K562 (cell line): ENCODE results near the gene SEBOX. TPM values are rescaled to one million over a fixed set of nuclear protein-coding genes. Genes with fewer than 3 reads are reported as not detected.

Experiments
- BCOR ChIP-seq: fragments of 450-650 bp; IDR thresholded peaks from 2 replicates; pipeline ENCODE4 v1.6.1; 2016
- CSDE1 ChIP-seq, 2 experiments: fragments of 450-650 bp; IDR thresholded peaks; 2 replicates each; pipeline ENCODE4 v1.6.1; 2016; ENCODE audit warnings: mild to moderate bottlenecking in 1 of 2
- DMBX1 ChIP-seq: fragments of 250-450 bp; sonication (Bioruptor Pico); IDR thresholded peaks from 2 replicates; pipeline ENCODE4 v1.8.0; 2022; ENCODE audit warnings: inconsistent platforms, mild to moderate bottlenecking, moderate library complexity, borderline replicate concordance
- E4F1 ChIP-seq: fragments of 250-450 bp; sonication (Bioruptor Pico); IDR thresholded peaks from 2 replicates; pipeline ENCODE4 v1.5.0; 2021; ENCODE audit warnings: mild to moderate bottlenecking, borderline replicate concordance
- EHMT2 ChIP-seq: fragments of 450-650 bp; IDR thresholded peaks from 2 replicates; pipeline ENCODE4 v1.6.1; 2018; ENCODE audit warnings: antibody characterized with exemption
- HMBOX1 ChIP-seq: sonication (generic); IDR thresholded peaks from 2 replicates; pipeline ENCODE4 v1.6.1; 2016
- NR2C2 ChIP-seq, 2 experiments: fragments of 200-800 bp in 1 of 2; sonication (Bioruptor generic) in 1 of 2; sonication (generic) in 1 of 2; formaldehyde crosslinking in 1 of 2; IDR thresholded peaks; 2 replicates each; pipeline versions ENCODE4 v1.6.1 to v1.8.0; 2016 to 2022; ENCODE audit warnings: mild to moderate bottlenecking in 1 of 2, missing compliant biosample characterization in 1 of 2, missing genetic modification characterization in 1 of 2, missing genetic modification reagents in 1 of 2
- NRF1 ChIP-seq, 2 experiments: fragments of 450-650 bp; IDR thresholded peaks in 1 of 2; conservative IDR thresholded peaks in 1 of 2; 2 replicates each; pipeline ENCODE4 v1.6.1; 2014; ENCODE audit warnings: mild to moderate bottlenecking in 2 of 2
- PBX2 ChIP-seq, 2 experiments: IDR thresholded peaks in 1 of 2; conservative IDR thresholded peaks in 1 of 2; 2 replicates each; pipeline ENCODE4 v1.6.1; 2016; ENCODE audit warnings: low read depth in 2 of 2, mild to moderate bottlenecking in 1 of 2, missing compliant biosample characterization in 1 of 2, missing genetic modification characterization in 1 of 2, moderate library complexity in 1 of 2
- PKNOX1 ChIP-seq: fragments of 450-650 bp; IDR thresholded peaks from 2 replicates; pipeline ENCODE4 v1.6.1; 2016
- PREB ChIP-seq: sonication (generic); formaldehyde crosslinking; IDR thresholded peaks from 2 replicates; pipeline ENCODE4 v1.8.1; 2023; ENCODE audit warnings: mild to moderate bottlenecking, missing genetic modification reagents
- RBM25 ChIP-seq: fragments of 200-400 bp; formaldehyde crosslinking; IDR thresholded peaks from 2 replicates; pipeline ENCODE4 v1.6.1; 2018; ENCODE audit warnings: low read length, low read depth, moderate library complexity; ENCODE audit not compliant: severe bottlenecking
- SAFB2 ChIP-seq: fragments of 200-400 bp; formaldehyde crosslinking; IDR thresholded peaks from 2 replicates; pipeline ENCODE4 v1.6.1; 2018; ENCODE audit warnings: borderline replicate concordance, low read length, low read depth, moderate library complexity; ENCODE audit not compliant: severe bottlenecking
- TARDBP ChIP-seq: fragments of 450-650 bp; IDR thresholded peaks from 2 replicates; pipeline ENCODE4 v1.6.1; 2016
- ZBTB17 ChIP-seq: fragments of 450-650 bp; formaldehyde crosslinking; IDR thresholded peaks from 2 replicates; pipeline ENCODE4 v1.4.0; 2020; ENCODE audit warnings: mild to moderate bottlenecking
- ZNF121 ChIP-seq: sonication (generic); formaldehyde crosslinking; conservative IDR thresholded peaks from 2 replicates; pipeline ENCODE4 v1.8.0; 2022; ENCODE audit warnings: missing genetic modification reagents
- polyA plus RNA-seq, 8 experiments: library from polyadenylated mRNA; depleted of rRNA in 4 of 8; stranded (reverse) in 5 of 8; unstranded in 3 of 8; fragments of >200 nt; fragmentation: Nextera tagmentation in 2 of 8; fragmentation: Illumina TruSeq in 1 of 8; extraction: Ambion mirVana in 2 of 8; extraction: Trizol in 1 of 8; gene quantifications; 2 replicates each; pipeline versions ENCODE4 v1.2.1 to v1.2.3, GENCODE V29; 2011 to 2014; ENCODE audit warnings: inconsistent platforms in 1 of 8, missing spikeins in 1 of 8
- total RNA-seq, 7 experiments: library from RNA; depleted of rRNA in 6 of 7; stranded (reverse); fragments of >200 nt in 6 of 7; fragmentation: Illumina TruSeq in 2 of 7; extraction: Trizol in 2 of 7; gene quantifications; 2 replicates each; pipeline versions ENCODE4 v1.2.1 to v1.2.3, GENCODE V29; 2011 to 2021; ENCODE audit warnings: low replicate concordance in 1 of 7

Gene SEBOX
- total and polyA plus RNA-seq, 9 of the 15 experiments (the other 6 are each of a cell fraction or from before 2014, with no cell fraction given), result not detected

DNA sequence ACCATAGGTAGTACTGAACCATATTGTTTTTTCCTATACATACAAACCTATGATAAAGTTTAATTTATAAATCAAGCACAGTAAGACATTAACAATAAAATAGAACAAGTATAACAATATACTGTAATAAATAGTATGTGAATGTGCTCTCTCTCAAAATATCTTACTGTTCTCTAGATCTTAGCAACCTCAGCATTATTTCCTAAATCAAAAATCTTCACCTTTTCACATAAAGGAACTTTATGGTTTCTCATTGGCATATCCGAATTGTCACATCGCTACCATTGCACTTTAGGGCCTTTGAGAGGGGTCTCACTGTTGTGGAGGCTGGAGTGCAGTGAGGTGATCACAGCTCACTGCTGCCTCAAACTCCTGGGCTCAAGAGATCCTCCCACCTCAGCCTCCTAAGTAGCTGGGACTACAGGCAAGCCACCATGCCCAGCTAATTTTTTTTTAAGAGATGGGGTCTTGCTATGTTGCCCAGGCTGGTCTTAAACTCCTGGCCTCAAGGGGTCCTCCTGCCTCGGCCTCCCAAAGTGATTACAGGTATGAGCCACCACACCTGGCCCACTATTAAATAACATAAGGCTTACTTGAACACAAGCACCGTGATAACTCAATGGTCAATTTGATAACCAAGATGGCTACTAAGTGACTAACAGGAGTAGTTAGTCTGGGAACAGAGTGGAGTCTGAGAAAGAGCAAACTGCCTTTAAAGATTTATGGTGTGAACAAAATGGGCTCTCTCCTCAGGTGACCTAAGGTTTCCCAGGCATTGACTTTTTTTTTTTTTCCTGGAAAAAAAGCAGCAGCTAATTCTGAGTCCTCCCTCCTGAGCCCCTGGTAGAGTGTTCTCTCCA is 48.9 kb downstream of the SEBOX start (continued):
- TF ChIP-seq EHMT2 (no peak), PKNOX1 (peak; percentile 66), NRF1 (conservative IDR thresholded peaks at IDR 0.05 in 1 of 2, IDR thresholded peaks at IDR 0.05 in 1 of 2) (no peak), RBM25 (peak; percentile 58), CSDE1 (IDR thresholded peaks at IDR 0.05) (no peak), E4F1 (CRISPR knock-in tag) (no peak), ZNF121 (CRISPR knock-in tag) (peak; percentile 76), BCOR (peak; percentile 73), ZBTB17 (CRISPR knock-in tag) (no peak), SAFB2 (no peak), TARDBP (no peak), PBX2 (CRISPR knock-in tag; IDR thresholded peaks at IDR 0.05; ENCODE audit: low read depth) (no peak), PBX2 (tag; conservative IDR thresholded peaks at IDR 0.05; ENCODE audit: low read depth) (peak; percentile 70), PREB (no peak), HMBOX1 (0 out of 2 replicates have a peak, but pooled peaks have one; percentile 29), NR2C2 (CRISPR knock-in tag; IDR thresholded peaks at IDR 0.05) (no peak), NR2C2 (tag; IDR thresholded peaks at IDR 0.05) (no peak), DMBX1 (CRISPR knock-in tag) (no peak)
